ENCODE data around the gene STYK1. TPM values are rescaled to one million over a fixed set of nuclear protein-coding genes. Genes with fewer than 3 reads are reported as not detected.
"Not testable (repeated sequence)": the region's sequence is repeated elsewhere in the genome, so short reads cannot be mapped to it uniquely, and the experiment has no call there.

STYK1 gene
- polyA plus RNA-seq, 1 donor: 0.83 TPM

DNA sequence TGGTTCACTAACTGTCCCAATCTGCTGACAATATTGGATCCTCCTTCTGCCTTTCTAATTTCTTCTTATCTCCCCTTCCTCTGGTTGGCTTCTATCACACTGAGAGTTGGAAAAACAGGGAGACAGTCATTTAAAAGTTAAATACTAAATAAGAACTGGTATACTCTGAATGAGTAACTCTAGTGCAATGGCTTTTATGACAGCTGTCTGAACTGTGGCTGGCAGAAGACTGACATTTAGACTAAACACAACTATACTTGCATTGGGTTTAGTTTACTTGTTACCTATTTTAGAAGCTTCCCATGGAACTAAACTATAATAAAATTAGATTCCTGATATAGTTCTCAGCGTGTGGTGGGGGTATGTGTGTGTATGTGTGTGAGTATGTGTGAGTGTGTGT lies 52.6 kb downstream of the STYK1 start:
- no peak for DNase-seq

DNA sequence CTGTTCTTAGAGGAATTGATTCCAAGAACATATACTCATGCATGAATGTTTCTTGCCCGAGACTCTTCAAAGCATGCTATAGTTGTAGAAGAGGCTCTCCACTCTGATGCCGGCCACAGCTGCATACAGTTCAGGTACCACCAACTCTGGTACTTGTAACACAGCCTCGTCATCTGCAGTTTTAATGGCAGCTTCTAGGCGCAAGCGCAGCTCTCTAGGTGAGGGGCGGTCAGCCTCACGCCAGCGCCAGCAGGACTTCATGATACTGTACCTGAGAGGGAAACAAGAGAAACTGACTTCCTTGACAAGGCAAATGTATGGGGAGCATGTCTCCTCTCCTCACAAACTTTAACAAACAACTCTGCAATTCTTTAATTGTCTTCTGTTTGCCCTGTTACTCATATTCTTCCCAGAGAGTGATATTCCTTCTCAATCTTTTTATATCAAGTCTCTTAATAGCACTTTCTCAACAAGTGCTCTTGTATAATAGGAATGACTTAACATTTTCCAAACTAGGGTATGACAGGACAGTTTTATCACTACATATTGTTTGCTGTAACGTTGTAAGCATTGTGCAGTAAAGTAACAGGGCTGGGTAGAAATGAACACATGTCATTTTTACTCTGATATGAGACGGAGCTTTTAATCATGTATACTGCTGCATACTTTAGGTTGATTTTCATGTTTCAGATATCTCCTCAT lies 53.6 kb downstream of the STYK1 start:
- DNase-seq: no peak

DNA sequence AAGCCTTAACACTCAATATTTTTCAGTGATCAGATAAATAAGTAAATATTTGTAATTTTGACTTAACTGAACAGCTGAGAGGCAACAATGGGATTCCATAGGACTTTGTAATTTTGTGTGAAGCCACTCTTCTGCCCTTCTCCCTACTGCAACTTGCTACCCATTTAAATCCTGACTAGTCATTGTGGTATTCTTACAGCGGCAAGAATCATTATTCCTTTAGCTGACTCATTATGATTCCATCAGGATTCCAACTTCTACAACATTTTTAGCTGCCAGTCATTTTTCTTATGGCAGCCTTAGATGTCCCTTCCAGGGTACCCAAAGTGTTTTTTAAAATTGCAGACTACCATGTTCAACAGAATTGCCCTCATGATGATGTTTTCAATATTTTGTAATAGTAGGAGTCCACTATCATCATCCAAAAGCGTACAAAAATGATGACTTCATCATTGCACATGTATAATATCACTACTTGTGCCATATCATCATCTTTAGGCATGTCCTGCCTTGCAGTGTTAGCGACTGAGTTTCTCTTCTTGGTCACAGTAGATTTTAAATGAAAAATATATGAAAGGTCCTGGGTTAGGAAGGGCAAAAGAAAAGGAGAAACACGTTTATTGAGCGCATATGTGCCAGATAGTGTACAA lies 55.4 kb downstream of the STYK1 start:
- no peak for DNase-seq

DNA sequence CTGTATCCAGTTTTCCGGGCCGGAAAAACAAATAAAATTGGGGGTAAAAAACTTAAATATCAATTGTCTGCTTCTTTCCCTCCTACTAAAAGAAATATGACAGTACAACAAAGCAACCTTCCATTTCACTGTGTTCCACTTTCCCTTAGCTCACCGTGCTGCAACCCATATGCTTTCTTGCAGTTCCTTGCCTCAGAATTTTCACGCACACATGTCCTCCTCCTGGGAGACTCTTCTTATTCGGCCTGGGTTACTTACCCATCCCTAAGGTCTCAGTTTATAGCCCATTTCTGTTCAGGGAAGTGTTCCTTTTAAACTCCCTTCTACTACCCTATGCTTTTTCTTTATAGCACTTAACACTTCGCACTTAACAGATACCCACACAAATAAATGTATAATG lies 56.0 kb downstream of the STYK1 start:
- DNase-seq: no peak

DNA sequence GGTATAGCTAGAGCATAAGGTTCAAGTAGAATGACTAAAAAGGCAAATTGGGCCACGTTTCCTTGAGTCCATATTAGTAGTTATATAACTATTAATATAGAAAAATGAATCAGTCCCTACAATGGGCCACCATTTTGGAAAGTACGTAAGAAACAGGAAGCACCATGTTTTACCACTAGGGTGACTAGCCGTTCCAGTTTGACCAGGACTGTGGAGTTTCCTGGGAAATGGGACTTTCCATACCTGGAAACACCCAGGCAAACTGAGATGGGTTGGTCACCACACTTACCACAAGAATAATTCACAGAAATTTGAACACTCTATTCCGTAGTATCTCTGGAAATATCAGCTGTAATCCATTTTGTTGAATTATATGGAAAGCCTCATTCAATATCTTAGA lies 58.3 kb downstream of the STYK1 start:
- DNase-seq: no peak

DNA sequence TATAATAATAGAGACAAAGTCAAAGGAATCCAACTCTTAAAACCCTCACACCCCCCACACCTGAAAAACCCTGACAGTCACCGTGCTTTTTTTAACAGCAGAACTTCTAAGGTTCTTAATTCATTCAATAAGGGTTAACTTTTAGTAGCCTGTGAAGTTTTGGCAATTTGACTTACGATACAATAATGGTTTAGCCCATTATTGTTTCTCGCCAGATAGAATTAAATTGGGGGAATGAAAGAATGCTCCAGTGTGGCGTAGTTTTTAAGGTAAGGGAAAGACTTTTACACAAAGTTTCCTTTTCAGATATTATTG lies 59.8 kb downstream of the STYK1 start:
- no peak for DNase-seq

DNA sequence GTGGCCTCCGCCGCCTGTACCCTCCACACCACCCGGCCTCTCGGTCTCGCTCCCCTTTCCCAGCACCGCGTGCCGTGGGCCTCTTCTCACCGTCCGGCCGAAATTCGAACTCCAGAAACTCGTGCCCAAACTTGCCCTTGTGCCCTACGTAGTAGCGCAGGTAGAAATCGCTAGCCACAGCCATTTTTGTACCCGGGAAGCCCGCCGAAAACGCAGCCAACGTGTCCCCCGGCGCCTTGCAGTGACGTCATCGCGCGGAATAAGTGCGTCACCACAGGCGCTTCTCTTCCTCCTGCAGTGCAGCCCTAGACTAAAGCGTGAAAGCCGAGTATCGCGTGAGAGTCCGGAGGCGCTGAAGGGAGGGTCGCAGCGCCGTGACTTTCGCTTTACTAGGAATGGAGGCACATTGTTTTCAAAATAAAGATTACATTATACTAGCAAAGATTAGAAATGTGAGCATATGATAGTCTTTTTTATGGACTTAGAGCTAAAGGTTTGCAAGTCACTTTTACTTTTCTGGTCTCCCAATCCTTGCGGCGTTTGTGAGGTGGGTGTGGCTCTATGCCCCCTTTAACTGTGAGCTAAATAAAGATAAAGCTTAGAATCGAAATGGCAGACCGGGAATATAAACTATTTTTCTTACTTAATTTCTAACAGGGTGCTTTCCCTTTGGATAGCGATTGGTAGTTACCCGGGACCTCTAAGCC lies 60.4 kb downstream of the STYK1 start, which contains the start of gene MAGOHB:
Gene MAGOHB, minus strand, starts transcription at position 261 of the 707 bp plus-strand sequence. Its CDS starts 77 bp downstream, at position 184.
- peak; percentile 97 for DNase-seq

DNA sequence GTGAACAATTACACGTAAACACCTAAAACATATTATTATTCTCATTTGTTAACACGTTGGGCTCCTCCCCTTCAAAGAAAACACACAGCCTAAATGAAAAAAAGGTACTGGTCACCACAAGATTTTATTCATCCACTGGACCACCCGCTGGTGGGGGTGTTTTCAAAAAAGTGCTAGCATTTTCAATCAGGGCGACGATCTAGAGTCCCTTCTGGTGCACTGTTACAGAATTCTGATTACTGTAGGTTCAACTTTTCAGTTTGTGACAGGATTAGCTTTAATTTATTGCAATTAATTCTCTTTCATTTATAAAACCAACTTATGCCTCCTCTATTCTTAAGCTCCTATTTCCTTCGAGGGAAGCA lies 60.9 kb downstream of the STYK1 start:
- DNase-seq: no peak

DNA sequence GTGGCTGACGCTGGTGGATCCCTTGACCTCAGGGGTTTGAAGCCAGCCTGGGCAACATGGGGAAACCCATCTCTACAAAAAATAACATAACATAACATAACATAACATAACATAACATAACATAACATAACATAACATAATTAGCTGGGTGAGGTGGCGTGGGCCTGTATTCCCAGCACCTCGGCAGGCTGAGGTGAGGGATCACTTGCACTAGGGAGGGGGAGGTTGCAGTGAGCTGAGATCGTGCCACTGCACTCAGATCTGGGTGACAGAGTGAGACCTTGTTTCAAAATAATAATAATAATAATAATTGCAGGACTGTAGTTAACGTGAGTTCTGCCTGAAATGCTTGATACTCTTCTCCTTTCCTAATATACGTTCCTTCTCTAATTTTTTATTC lies 61.7 kb downstream of the STYK1 start:
- no peak for DNase-seq

DNA sequence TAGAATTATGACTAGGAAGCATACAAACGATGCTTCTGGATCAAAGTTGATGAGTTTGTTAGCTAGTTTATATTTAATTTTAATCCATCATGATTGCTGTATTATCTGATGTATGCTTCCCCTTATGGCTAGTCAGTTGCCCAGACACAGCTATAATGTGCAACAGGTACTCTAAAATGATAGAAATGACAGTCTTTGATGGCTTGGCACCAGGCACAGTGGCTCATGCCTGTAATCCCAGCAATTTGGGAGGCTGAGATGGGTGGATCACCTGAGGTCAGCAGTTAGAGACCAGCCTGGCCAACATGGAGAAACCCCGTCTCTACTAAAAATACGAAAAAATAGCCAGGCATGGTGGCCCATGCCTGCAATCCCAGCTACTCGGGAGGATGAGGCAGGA lies 62.6 kb downstream of the STYK1 start:
- not testable (repeated sequence) for DNase-seq

DNA sequence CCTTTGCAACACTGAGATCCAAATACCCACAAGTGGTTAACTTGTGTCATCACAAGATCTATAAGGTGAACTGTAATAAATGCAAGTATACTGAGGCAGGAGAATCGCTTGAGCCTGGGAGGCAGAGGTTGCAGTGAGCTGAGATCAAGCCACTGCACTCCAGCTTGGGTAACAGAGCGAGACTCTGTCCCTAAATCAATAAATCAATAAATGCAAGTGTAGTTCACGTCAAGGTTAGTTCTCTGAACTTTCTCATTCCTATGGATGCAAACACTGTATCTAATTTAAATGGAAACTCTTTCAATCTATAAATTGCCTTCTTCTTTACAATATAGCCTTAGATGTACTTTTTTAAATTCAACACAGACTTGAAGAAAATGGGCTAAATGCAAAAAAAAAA lies 63.7 kb downstream of the STYK1 start:
- DNase-seq: no peak

DNA sequence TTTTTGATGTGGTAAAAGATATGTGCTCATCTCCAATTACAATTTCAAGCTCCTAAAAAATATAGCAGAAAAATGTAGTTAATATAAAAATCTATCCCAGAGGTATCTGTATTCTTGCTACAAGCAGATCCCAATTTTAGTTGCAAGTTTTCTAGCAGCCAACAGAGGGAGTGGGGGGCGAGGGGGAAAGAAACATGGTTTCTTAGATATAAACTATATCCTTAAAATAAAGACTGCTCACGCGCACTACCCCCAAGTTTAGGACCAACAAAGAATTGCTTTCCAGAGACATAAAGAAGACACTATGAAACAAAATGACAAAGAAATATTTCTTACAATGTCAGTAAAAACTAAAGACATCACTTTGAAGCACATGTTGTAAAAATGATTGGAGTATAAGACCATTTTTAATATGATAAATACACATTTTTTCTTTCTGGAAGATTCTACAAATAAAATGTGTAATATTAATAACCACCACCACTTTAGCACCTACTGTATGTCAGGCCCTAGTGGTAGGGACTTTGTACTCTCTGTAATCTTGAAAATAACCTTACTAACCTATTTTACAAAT lies 65.9 kb downstream of the STYK1 start:
- no peak for DNase-seq

DNA sequence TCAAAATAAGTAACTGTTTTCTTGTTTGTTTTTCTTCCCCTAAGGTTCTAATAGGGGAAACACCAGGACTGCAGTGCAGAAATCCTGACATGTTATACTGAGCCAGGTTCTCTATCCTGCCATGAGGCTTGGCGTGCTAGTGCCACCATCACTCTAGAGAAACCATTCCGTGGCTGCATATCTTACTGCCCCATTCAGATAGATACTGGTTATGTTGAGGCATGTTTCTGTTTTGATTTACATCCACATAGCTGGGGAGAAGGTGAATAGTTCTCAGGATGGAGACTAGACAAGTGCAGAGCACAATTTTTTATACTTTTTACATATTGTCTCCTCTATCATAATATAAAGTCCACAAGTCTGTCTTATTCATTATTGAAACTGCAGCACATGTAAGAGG lies 72.0 kb downstream of the STYK1 start:
- no peak for DNase-seq

DNA sequence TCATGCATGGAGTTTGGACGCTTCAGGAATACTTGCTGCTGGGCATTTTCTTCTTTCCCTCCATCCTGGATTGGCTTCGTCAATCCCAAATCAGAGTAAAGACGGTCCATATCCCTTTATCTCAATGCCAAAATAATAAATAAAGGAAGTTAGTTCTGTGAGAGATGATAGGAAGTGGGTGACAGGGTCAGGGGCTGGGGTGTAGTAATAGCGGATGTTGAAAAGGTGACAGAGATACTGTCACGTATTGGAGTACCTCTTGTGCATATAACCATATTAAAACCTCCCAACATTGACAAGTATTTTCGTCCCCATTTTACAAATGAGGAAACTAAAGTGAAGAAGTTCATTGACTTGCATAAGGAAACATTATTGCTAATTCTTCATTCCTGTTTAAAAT lies 72.9 kb downstream of the STYK1 start:
- DNase-seq: no peak

DNA sequence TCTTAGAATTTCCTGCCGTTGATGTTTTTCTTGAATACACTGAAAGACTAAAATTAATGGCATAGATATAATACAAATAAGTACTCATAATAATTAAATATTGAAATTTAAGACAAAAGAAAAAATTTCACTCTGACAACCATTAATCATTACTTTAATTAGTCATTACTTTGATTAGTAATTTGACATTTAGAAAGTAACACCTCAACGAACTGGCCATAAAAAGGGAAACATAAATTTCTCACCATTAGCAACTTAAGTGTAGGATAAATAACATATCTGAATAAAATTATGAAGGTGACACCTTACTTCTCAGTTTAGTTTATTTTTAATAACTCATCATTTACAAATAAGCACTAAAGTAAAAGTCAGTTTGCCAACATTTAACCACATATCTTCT lies 78.0 kb downstream of the STYK1 start:
- DNase-seq: no peak

DNA sequence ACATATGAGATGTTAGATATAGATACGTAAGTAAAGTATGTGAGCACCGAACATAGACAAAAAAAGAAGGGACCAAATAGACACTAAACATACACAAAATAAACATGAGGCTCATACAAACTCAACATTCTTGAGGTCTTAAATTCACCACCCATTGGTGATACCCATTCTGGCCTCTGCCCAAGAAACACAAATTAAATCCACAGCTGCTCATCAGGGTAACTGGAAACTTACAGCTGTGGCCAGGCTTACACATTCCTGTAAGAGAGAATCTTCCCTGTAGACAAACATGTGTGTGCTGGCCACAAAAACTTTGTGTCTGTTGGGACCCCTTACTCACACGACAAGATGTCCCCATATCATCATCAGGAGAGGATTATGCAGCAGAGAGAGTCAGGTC lies 82.9 kb downstream of the STYK1 start:
- DNase-seq: no peak

DNA sequence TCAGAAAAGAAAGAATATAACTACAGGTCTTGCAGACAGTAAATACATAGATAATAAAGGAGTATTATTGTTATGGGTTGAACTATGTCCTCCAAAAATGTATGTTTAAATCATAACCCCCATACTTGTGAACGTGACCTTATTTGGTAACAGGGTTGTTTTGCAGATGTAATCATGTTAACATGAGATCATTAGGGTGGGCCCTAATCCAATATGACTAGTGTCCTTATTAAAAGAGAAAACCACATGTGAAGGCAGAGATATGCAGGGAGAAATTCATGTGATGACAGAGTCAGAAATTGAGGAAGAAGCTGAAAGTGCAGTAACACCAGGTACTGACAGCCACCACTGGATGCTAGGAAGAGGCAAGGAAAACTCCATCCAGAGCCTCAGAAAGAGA lies 89.4 kb downstream of the STYK1 start:
- DNase-seq: no peak

DNA sequence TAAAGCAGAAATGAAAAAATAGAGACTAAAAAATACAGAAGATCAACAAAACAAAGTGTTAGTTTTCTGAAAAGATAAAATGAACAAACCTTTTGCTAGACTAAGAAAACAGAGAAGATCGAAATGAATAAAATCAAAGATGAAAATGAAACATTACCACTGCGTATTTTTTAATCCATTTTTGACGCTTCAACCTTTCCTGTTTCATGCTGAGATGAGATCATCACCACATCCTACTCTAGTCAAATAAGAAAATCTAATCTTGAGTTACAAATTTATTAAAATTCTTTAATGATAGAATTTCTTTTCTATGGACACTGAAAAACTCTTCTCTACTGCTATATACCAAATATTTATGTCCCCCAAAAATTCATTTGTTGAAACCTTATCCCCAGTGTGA lies 91.1 kb downstream of the STYK1 start:
- DNase-seq: no peak

DNA sequence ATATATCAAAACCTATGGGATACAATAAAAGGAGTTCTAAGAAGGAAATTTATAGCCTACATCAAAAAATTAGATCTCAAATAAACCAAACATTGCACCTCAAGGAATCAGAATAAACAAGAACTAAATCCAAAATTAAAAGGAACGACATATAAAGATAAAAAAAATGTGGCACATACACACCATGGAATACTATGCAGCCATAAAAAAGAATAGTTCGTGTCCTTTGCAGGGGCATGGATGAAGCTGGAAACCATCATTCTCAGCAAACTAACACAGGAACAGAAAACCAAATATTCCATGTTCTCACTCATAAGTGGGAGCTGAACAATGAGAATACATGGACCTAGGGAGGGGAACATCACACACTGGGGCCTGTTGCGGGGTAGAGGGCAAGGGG lies 91.7 kb downstream of the STYK1 start:
- not testable (repeated sequence) for DNase-seq

DNA sequence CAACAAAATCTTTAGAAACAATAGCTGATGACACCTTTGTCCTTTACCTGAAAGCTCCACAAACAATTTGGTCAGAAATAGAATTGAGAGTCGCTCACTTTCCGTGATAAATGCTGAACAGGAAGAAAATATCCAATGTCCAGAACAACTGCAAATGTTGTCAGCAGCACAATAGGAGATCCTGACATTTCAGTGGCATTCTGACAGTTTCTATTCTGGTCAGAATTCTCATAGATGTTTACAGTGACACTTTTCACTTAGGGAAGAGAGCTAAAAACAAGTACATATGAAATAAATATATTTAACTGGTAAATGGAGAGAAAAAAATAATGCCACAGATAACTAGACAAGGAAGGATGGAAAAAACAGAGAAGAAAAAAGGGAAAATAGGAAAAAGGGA lies 99.5 kb downstream of the STYK1 start:
- DNase-seq: no peak

DNA sequence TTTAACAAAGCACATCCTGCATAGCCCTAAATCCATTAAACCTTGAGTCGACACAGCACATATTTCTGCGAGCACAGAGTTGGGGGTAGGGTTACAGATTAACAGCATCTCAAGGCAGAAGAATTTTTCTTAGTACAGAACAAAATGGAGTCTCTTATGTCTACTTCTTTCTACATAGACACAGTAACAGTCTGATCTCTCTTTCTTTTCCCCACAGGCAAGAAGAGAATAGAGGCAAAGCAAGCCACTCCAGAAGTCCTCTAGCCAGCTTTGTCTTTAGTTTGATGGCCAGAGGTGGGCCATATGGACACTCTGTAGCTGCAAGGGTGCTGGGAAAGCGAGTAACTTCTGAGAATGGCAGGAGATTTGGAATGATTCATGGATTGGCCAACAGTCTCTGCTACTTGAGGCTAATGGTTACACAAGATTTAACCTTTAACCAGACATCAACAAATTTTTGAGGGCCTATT lies 101.8 kb downstream of the STYK1 start:
- DNase-seq: not testable (repeated sequence)

DNA sequence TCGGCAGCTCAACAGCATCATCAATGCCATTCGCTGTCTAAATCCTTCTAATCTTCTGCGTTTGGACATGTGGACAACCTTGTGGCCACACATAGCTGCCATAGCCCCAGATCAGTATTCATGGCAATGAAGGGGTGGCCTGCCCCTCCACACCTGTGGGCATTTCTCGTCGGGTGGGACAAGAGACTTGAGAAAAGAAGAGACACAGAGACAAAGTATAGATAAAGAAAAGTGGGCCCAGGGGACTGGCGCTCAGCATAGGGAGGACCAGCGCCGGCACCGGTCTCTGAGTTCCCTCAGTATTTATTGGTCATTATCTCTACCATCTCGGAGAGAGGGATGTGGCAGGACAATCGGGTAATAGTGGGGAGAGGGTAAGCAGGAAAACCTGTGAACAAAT lies 102.7 kb downstream of the STYK1 start:
- DNase-seq: no peak

All from left kidney (tissue), 2 donors.